Neural progenitor cell (in vitro differentiated cells): ENCODE measurements around the gene GSG1L.

ENCODE experiments used
- CTCF ChIP-seq: fragments of 200-600 bp; sonication (generic); IDR thresholded peaks from 2 replicates; pipeline ENCODE4 v1.5.1; 2017; ENCODE audit warnings: antibody characterized with exemption, mild to moderate bottlenecking
- EZH2 ChIP-seq: fragments of 200-600 bp; sonication (generic); IDR thresholded peaks from 2 replicates; pipeline ENCODE4 v1.6.1; 2017; ENCODE audit warnings: antibody characterized with exemption, mild to moderate bottlenecking, moderate library complexity
- EZH2phosphoT487 ChIP-seq: fragments of 200-600 bp; sonication (generic); IDR thresholded peaks from 2 replicates; pipeline ENCODE4 v1.6.1; 2017; ENCODE audit warnings: antibody characterized with exemption

GRCh38 chr16:27923751-27924150 lies 139.8 kb downstream of the GSG1L start:
- TF ChIP-seq CTCF (no peak), EZH2phosphoT487 (no peak), EZH2 (no peak)
